Neural crest cell (in vitro differentiated cells): Measurements from ENCODE around the gene POU2F1. TPM values are rescaled to one million over a fixed set of nuclear protein-coding genes. Genes with fewer than 3 reads are reported as not detected.
"Not testable (repeated sequence)": the region's sequence is repeated elsewhere in the genome, so short reads cannot be mapped to it uniquely, and the experiment has no call there.

Experiments
- DNase-seq: peaks from one replicate; pipeline ENCODE4 v3.0.0; 2021; ENCODE audit warnings: low read depth, mixed read lengths, low spot score
- H3K27ac Mint-ChIP-seq: one replicate; pipeline ENCODE4 v1.8.0; 2021; ENCODE audit warnings: mild to moderate bottlenecking, mixed read lengths; ENCODE audit not compliant: unreplicated experiment
- H3K27me3 Mint-ChIP-seq: 2 replicates; pipeline ENCODE4 v1.8.0; 2021; ENCODE audit warnings: low read depth, mild to moderate bottlenecking, mixed read lengths
- H3K36me3 Mint-ChIP-seq: 2 replicates; pipeline ENCODE4 v1.8.0; 2021; ENCODE audit warnings: low read depth, mild to moderate bottlenecking, mixed read lengths
- H3K4me1 Mint-ChIP-seq: 2 replicates; pipeline ENCODE4 v1.8.0; 2021; ENCODE audit warnings: mixed read lengths
- H3K4me3 Mint-ChIP-seq: one replicate; pipeline ENCODE4 v1.8.0; 2021; ENCODE audit warnings: mild to moderate bottlenecking, mixed read lengths
- H3K9me3 Mint-ChIP-seq: 2 replicates; pipeline ENCODE4 v1.8.0; 2021; ENCODE audit warnings: mixed read lengths
- CTCF ChIP-seq: fragments of 200-600 bp; sonication (generic); conservative IDR thresholded peaks from 2 replicates; pipeline ENCODE4 v1.5.0; 2021; ENCODE audit warnings: antibody characterized with exemption, mild to moderate bottlenecking
- total RNA-seq: library from RNA; stranded (reverse); gene quantifications from 2 replicates; pipeline ENCODE4 v1.2.1, GENCODE V29; 2021

POU2F1 gene
- total RNA-seq, 1 donor from 2014 or later, result 40.1 TPM

GRCh38 chr1:167198518-167199133 is 22.1 kb upstream of the POU2F1 start:
- no peak overlapping the region for H3K4me3 Mint-ChIP-seq
- peak; percentile 3 for DNase-seq
- H3K36me3 Mint-ChIP-seq, result no peaks in the 10 kb centered on the region
- H3K27me3 Mint-ChIP-seq, result peaks cover 30% of the 10 kb centered on the region
- H3K4me1 Mint-ChIP-seq, result peaks cover 24% of the 10 kb centered on the region
- no peaks in the 10 kb centered on the region for H3K9me3 Mint-ChIP-seq
- no peak for TF ChIP-seq CTCF
- no peak overlapping the region for H3K27ac Mint-ChIP-seq

GRCh38 chr1:167199656-167200055 is 21.0 kb upstream of the POU2F1 start:
- no peak for TF ChIP-seq CTCF
- no peak for DNase-seq
- Mint-ChIP-seq H3K27me3 (peaks cover 29% of the 10 kb centered on the region), H3K4me1 (peaks cover 24% of the 10 kb centered on the region), H3K36me3 (no peaks in the 10 kb centered on the region), H3K4me3 (no peak overlapping the region), H3K27ac (no peak overlapping the region), H3K9me3 (no peaks in the 10 kb centered on the region)

- H3K9me3 Mint-ChIP-seq, result no peaks in the 10 kb centered on the region
- no peak for DNase-seq
- peaks cover 24% of the 10 kb centered on the region for H3K4me1 Mint-ChIP-seq
- no peak overlapping the region for H3K4me3 Mint-ChIP-seq
- peaks cover 27% of the 10 kb centered on the region for H3K27me3 Mint-ChIP-seq
- H3K27ac Mint-ChIP-seq, result no peak overlapping the region
- TF ChIP-seq CTCF, result no peak
- no peaks in the 10 kb centered on the region for H3K36me3 Mint-ChIP-seq
These were observed 20.4 kb upstream of the POU2F1 start for GRCh38 chr1:167200272-167200671.

- Mint-ChIP-seq H3K4me3 (no peak overlapping the region), H3K27ac (no peak overlapping the region), H3K9me3 (peaks cover 4% of the 10 kb centered on the region), H3K4me1 (peaks cover 24% of the 10 kb centered on the region), H3K36me3 (peaks cover 3% of the 10 kb centered on the region), H3K27me3 (peaks cover 26% of the 10 kb centered on the region)
- no peak for TF ChIP-seq CTCF
- no peak for DNase-seq
These were observed 19.9 kb upstream of the POU2F1 start for GRCh38 chr1:167200749-167201148.

- no peak for TF ChIP-seq CTCF
- H3K4me3 Mint-ChIP-seq, result no peak overlapping the region
- peaks cover 19% of the 10 kb centered on the region for H3K27me3 Mint-ChIP-seq
- H3K36me3 Mint-ChIP-seq, result peaks cover 3% of the 10 kb centered on the region
- no peak overlapping the region for H3K27ac Mint-ChIP-seq
- peaks cover 19% of the 10 kb centered on the region for H3K4me1 Mint-ChIP-seq
- peaks cover 4% of the 10 kb centered on the region for H3K9me3 Mint-ChIP-seq
- no peak for DNase-seq
These were observed 18.6 kb upstream of the POU2F1 start for GRCh38 chr1:167202049-167202448.

- not testable (repeated sequence) for H3K4me3 Mint-ChIP-seq, DNase-seq, H3K4me1 Mint-ChIP-seq, H3K36me3 Mint-ChIP-seq
- Mint-ChIP-seq H3K27ac (peak overlapping the region; percentile 58), H3K27me3 (peaks cover 10% of the 10 kb centered on the region), H3K9me3 (peaks cover 13% of the 10 kb centered on the region)
These were observed 15.2 kb upstream of the POU2F1 start for GRCh38 chr1:167205306-167206050.
